Stimulated activated CD8-positive, alpha-beta memory T cell treated with anti-CD3 and anti-CD28 coated beads, Interleukin-15, amount 100 ng/mL, for 48 hours (primary cell): ENCODE results near the gene FHAD1.
A peak's percentile ranks its signal among the peaks of the same experiment; 100 is the strongest.

Experiments
- DNase-seq, 2 donors: peaks; one replicate each; pipeline ENCODE4 v3.0.0-alpha.2; 2020; ENCODE audit warnings: low read depth in 2 of 2

FHAD1 gene

DNA sequence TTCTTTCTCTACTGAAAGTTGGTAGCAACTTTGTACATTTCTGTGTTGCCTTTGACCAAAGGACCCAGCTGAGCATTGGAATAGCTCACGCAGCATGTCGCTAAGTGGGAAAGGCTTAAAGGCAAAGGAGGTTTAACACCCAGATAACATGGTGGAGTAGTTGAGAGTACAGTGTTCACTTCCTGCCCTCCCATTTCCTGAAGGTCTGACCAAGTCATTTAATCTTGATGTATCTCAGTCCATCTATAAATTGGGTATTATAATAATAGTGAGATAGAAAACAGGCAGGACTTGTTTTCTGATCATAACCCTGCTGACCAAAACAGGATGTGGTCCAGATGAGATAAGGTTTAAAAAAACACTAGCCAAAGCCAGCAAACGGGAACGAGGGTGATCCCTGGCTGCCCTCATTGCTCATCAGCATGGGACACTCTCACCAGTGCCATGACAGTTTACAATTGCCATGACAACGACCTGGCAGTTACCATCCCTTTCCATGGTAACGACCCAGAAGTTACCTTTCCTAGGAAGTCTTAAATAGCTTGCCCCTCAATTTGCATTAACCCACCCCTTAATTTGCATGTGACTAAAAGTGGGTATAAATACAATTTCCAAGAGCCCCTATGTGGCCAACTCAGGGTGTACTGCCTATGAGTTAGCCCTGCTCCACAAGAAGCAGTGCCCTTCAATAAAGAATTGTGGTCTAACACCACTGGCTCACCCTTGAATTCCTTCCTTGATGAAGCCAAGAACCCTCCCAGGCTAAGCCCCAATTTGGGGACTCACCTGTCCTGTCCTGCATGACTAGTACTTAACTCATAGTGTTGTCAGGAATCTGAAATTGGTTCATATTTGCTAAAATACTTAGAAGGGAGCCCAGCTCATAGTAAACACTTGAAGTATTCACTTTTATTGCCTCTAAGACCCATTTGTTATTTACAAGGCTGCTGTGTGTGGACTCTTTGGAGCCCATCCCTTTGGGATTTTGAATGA, 28.4 kb upstream of the FHAD1 start:
- DNase-seq: no peak

DNA sequence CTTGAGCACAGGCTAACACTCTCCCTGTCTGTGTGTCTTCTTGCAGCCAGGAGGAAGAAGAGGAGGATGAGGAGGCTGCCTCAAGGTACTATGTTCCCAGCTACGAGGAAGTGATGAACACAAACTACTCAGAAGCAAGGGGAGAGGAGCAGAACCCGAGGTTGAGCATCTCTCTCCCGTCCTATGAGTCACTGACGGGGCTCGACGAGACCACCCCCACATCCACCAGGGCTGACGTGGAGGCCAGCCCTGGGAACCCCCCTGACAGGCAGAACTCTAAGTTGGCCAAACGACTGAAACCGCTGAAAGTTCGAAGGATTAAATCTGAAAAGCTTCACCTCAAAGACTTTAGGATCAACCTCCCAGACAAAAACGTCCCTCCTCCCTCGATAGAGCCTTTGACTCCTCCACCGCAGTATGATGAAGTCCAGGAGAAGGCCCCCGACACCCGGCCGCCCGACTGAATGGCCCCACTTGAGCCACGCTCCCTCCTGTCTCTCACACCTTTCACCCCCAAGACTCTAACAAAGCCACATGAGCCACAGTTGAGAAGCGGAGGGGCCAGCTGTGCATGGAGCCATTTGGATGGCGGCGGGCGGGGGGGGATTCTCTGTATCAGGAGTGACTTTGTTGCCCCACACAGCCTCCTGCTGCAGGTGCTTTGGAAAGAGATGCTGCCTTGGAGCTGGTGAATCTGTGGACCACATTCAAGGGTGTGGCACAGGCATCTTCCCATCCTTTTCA, 27.6 kb upstream of the FHAD1 start:
- DNase-seq: peak in 1 of 2 donors; percentile 17

DNA sequence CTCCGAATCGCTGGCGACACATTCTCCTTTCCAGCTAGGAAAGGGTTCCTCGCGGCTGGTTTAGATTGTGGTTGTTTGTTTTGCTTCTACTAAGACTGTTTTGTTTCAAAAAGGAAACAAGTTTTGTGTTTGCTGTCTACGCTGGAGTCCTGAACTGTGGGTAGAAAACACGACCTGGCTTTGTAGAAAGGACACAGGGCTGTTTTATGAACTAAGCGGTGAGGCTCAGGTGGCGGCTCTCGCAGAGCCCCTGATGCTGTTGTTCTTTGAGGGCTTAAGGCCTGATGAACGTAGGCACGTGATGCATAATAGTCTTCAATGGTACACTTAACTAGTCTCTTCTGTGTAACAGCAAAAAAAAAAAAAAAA, 27.0 kb upstream of the FHAD1 start:
- DNase-seq: no peak

DNA sequence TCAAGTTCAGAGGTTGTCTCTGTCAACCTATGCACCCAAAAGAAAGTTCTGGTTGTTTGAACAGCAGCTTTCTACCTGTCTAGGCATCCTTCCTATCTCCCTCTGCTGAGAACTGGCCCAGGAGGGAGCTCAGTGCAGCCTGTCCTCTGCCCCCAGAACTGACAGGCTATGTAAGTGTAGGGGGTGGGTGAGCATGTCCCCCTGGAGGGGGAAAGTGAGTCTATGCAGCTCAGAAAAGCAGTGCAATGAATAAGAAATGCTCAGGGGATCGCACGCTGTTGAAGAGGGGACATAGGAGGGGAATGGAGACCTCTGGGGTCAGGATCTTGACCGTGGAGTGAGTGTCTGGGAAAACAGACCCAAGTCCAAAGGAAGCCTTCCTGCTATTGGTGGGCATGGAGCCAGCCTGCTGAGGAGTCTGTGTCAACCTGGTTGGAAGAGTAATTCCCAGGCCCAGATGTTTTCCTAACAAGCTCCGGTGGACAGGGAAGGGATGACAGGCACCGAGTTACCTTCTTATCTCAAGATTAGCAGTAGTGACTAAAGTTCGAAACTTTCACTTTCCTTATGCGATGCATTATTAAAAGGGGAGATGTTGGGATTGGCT, 26.1 kb upstream of the FHAD1 start:
- no peak for DNase-seq

DNA sequence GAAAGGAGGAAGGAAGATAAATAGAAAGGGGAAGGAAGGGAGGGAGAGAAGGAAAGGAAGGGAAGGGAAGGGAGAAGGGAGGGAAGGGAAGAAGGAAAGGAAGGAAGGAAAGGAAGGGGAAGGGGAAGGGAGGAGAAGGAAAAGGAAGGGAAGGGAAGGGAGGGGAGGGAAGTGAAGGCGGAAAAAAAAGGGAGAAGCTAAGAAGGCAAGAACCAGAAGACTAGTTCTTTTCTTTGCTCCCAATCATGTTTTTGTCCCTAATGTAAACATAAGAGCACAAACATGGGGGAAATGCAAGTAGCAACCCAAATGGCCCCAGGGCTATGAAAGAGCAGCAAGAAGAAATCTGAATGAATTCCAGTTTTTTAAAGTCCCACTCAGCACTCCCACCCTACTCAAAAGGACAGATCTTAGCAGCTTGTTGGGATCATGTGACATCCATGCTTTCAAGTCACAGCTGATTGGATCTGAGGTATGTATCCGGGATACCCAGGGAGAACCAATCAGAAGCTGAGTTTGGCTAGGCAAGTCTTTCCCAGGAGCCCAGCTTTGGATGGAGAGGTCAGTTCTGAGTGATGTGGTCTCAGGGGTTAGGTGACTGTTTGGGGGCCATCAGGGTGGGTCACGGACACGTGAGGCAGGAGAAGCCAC, 24.2 kb upstream of the FHAD1 start:
- no peak for DNase-seq

DNA sequence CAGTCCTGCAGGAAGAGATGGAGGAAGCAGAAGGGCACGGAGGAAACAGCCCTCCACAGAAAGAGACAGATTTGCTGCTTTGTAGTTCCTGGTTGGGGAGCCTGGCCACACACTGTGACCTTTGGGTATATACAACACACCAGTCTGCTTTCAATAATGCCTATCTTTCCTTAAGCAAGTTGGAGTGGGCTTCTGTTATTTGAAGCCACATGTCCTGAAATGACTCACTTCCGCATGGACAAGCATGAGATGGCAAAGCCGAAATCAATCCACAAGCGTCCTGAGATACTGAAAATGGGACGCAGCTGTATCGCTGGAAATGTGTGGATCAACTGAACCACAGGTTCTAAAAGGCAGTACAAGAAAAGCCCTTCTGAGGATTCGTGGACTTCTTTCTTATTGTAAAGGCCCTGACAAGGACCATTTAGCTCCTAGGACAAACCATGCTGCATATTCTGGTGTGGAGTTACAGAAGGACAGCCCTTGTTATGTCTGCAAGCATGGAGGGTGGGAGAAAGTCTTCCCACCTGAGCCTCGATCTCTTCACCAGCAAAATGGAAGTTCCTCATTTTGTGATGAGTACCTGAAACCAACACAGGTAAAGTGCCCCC, 22.7 kb upstream of the FHAD1 start:
- DNase-seq: no peak

DNA sequence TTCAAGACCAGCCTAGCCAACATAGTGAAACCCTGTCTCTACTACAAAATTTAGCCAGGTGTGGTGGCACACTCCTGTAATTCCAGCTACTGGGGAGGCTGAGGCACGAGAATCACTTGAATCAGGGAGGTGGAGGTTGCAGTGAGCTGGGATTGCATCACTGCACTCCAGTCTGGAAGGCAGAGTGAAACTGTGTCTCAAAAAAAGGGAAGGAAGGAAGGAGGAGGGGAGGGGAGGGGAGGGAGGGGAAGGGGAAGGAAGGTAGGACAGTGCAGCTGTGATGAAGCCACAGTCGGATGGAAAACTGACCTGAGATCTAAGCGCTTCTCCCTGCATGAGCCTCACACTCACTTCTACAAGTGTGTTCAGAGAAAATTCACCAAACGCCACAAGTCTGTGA, 22.0 kb upstream of the FHAD1 start:
- DNase-seq: no peak

DNA sequence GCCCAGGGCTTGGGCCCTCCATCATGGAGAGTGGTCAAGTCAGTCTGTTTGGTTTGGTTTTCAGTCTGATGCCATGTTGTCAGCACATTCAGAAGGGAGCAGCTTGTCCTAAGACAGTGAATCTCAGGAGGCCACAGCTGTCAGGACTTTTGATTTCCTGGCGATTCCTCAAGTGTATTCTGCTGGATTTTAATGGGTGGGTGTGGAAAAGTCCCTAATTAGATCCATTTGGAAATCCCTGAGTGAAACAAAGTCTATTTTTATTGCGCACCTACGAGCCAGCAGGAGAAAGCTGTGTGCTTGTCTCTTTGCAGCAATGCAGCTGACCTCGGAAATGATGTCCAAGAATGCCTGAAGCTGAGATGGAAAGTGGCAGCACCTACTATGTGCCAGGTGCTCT, 21.6 kb upstream of the FHAD1 start:
- no peak for DNase-seq

DNA sequence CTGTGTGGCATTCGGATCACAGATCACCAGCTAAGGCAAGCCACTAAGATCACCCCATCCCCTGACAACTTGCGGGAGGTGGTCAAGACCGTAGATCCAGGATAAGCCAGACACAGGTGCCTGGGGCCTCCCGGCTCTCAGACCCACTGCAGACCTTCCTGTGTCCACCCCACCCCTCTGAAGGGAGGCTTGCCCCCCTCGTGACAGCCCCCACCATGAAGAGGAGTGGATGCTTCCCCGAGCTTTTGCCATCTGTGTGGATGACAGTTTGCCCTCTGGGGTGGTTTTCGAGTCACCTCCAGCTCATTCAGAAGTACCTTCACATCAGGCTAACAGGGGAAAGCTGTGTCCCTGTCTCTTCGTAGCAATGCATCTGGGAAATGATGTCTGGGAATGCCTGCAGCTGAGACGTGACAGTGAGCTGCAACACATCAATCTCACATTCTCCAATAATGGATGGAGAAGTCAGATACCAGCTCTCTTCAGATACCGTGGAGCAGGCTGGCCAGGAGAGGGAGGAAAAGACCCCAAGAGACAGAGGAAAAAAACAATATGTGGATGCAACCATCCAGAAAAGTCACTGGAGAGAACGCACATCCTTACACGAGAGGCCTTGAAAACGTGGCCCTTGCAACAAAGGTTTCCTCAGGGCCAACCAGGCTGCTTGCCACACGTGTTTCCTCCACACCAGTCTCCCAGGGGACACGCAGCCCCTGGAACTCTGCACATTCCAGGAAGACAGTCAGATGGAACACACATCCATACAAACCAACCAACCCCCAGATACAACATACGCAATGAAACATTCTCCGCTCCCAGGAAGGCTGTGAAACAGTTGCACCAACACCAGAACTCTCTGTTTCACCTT, 20.4 kb upstream of the FHAD1 start:
- no peak for DNase-seq

DNA sequence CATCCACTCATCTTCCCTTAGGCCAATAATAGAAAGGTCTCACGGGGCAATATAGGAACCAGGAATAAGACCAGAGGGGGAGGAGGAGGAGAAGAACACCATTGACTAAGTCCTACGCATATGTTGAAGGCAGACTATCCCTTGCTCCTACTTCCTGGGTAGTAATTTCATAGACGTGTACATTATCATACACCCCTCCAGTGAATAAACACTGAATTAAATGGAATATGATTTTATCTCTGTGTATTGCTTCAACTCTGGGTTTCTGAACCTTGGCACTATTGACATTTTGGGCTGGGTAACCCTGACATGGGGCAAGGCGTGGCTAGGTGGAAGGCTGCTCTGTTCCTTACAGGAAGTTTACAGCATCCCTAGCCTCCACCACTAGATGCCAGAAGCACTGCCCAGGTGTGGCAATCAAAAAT, 17.3 kb upstream of the FHAD1 start:
- no peak for DNase-seq

DNA sequence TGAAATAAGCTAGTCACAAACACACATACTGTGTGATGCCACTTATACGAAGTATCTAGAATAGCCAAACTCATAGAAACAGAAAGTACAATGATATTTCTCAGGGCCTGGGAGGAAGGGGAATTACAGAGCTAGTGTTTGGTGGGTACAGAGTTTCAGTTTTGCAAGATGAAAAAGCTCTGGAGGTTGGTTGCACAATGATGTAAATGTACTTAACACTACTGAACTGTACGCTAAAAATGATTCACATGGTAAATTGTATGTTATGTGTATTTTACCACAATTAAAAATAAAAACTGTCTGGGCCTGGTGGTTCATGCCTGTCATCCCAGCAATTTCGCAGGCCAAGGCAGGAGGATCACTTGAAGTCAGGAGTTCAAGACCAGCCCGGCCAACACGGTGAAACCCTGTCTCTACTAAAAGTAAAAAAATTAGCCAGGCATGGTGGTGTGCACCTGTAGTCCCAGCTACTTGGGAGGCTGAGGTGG, 15.3 kb upstream of the FHAD1 start:
- DNase-seq: no peak

DNA sequence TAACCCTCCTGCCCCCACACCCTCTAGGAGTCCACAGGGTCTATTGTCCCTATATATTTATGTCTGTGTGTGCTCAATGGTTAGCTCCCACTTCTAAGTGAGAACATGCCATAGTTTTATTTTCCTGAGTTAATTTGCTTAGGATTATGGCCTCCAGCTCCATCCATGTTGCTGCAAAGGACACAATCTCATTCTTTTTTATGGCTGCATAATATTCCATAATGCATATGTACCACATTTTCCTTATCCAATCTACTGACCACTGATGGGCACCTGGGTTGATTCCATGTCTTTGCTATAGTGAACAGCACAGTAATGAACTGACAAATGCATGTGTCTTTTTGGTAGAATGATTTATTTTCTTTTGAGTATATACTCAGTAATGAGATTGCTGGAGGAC, 13.3 kb upstream of the FHAD1 start:
- no peak for DNase-seq

DNA sequence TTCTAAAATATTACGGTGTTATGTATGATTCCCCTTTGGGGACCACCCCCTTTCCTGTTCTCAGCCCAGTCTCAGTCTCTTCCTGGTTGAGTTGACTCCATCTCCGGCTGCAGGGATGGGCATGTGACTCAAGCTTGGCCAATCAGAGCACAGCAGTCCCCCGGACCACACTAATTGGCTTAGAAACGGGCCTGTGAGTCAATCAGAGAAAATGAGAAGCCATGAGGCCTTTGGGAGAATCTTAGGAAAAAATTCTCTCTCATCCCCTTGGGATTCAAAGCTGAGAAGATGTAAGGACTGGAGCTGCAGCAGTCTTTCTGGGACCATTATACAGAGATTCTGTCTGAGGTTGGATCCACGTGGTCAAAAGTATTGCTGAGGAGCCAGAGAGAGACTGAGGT, 10.7 kb upstream of the FHAD1 start:
- DNase-seq: no peak

DNA sequence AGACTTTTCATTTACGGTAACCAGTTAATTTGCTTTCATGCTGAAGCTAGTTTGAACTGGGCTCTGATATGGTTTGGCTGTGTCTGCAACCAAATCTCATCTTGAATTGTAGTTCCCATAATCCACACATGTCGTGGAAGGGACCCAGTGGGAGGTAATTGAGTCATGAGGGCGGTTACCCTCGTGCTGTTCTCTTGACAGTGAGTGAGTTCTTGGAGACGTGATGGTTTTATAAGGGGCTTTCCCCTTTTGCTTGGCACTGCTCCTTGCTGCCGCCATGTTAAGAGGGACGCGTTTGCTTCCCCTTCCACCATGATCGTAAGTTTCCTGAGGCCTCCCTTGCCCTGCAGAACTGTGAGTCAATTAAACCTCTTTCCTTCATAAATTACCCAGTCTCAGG, 10.3 kb upstream of the FHAD1 start:
- DNase-seq: no peak

DNA sequence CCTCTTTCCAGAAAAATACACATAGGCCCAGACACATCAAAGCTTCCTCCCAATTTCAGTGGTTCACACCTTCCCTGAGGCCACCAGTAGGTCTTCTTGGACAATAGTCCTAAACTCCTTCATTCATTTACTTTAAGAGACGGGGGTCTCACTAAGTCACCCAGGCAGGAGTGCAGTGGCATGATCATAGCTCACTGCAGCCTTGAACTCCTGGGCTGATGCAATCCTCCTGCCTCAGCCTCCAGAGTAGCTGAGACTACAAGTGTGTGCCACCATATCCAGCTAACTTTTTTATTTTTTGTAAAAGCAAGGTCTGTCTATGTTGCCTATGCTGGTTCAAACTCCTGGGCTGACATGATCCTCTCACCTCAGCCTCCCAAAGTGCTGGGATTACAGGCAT, 8.2 kb upstream of the FHAD1 start:
- no peak for DNase-seq

DNA sequence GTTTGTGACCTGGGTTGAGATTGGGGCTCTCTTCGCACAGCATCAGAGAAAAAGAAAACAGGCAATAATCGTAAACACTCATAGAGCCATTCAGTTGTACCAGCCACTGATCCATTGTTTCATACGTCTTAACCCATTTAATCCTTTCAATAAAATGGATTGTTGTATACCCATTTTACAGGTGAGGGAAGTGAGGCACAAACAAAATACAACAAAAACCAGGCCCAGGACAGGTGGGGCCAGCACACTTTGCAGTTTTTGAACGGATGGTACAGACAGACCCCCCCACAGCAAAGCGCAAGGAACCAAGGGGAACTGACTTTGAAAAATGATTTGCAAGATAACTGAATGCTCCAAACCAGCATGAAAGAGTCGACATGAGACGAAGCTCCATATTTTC, 4.3 kb upstream of the FHAD1 start:
- DNase-seq: no peak

DNA sequence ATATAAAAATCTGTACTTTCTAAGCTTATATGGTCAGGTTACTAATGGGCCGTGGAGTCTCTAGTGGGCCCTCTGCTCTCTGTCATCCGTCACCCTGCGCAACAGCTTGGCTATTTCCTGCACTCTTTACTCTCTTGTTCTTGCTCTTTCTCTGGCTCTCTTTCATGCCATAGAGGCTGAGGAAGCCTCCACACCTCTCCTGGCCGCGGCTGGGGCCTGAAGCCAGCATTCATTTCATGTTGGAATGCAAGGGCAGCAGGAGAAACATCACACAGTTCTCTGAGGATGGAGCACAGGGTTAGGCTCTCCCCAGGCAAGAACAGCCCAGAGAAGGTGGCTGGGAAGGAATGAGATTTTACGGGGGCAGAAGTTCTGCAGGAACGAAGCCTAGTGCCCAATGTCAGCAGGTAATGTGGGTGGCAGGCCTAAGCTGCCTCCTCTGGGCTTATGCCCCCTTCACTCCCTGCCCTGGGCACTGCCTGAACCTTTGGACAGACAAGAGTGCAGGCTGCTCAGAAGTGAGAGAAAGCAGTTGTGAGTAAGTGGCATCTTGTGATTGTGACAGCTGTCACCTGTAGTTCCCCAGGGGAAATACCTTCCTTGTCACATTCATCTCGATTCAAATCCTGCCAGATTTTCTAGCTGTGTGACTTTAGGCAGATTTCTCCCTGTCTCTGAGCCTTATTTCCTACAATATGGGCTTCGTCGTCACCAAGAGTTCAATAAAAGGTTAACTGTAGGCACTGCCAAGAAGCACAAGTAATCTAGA, 3.6 kb upstream of the FHAD1 start:
- DNase-seq: no peak

DNA sequence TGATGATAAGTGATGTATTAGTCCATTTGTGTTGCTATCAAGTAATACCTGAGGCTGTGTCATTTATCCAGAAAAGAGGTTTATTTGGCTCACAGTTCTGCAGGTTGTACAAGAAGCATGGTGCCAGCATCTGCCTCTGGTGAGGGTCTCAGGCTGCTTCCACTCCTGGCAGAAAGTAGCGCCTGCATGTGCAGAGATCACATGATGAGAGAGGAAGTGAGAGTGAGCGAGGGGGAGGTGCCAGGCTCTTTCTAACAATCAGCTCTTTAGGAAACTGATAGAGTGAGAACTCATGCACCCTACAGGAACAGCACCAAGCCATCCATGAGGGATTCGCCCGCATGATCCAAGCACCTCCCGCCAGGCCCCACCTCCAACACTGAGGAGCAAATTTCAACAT, 2.2 kb upstream of the FHAD1 start:
- DNase-seq: no peak

DNA sequence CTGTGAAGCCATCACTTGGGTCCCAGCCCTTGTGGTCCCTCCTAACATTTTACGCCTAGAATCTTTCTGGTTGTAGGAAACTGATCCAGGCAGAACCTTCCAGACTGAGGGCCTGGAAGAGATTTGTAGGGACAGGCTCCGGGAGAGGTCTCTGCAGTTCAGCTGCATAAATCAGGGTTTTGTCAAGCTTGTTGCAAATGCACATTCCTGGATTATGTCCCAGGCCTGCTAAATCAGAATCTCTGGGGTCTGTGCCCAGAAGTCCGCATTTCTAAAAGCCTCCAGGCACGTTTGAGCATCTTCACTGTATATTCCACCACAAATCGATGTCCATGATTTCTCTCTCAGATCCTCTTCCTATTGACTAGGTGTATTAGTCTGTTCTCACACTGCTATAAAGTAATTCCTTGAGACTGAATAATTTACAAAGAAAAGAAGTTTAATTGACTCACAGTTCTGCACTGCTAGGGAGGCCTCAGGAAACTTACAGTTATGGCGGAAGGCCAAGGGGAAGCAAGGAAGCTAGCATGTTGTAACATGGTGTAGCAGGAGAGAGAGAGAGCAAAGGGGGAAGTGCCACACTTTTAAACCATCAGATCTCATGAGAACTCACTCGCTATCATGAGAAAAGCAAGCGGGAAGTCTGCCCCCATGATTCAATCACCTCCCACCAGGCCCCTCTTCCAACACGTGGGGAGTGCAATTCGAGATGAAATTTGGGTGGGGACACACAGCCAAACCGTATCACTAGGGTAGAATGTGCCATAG, 1.2 kb upstream of the FHAD1 start:
- no peak for DNase-seq
